Chondrocyte (in vitro differentiated cells): ENCODE data around the gene NPTX1. TPM values are rescaled to one million over a fixed set of nuclear protein-coding genes. Genes with fewer than 3 reads are reported as not detected.

Experiments used
- DNase-seq: peaks from one replicate; pipeline ENCODE4 v3.0.0; 2021; ENCODE audit warnings: mixed read lengths, low spot score
- H3K27ac Mint-ChIP-seq: one replicate; pipeline ENCODE4 v1.8.0; 2021; ENCODE audit warnings: mild to moderate bottlenecking, moderate library complexity, mixed read lengths; ENCODE audit not compliant: unreplicated experiment
- H3K27me3 Mint-ChIP-seq: 2 replicates; pipeline ENCODE4 v1.8.0; 2021; ENCODE audit warnings: low read depth, mixed read lengths
- H3K36me3 Mint-ChIP-seq: 2 replicates; pipeline ENCODE4 v1.8.0; 2021; ENCODE audit warnings: low read depth, mixed read lengths
- H3K4me1 Mint-ChIP-seq: 2 replicates; pipeline ENCODE4 v1.8.0; 2021; ENCODE audit warnings: low read depth, mild to moderate bottlenecking, mixed read lengths
- H3K4me3 Mint-ChIP-seq: one replicate; pipeline ENCODE4 v1.8.0; 2021; ENCODE audit warnings: mild to moderate bottlenecking, moderate library complexity, mixed read lengths; ENCODE audit not compliant: unreplicated experiment
- H3K9me3 Mint-ChIP-seq: 2 replicates; pipeline ENCODE4 v1.8.0; 2021; ENCODE audit warnings: low read depth, mixed read lengths
- CTCF ChIP-seq: fragments of 200-600 bp; sonication (generic); IDR thresholded peaks from 2 replicates; pipeline ENCODE4 v1.5.0; 2021; ENCODE audit warnings: antibody characterized with exemption, mild to moderate bottlenecking, moderate library complexity
- total RNA-seq: library from RNA; stranded (reverse); gene quantifications from 3 replicates; pipeline ENCODE4 v1.2.1, GENCODE V29; 2021

Gene NPTX1
- total RNA-seq, 1 donor from 2014 or later = 16.5 TPM

- Mint-ChIP-seq H3K9me3 (no peaks in the 10 kb centered on the region), H3K27ac (no peak overlapping the region), H3K36me3 (no peaks in the 10 kb centered on the region), H3K4me1 (peaks cover 6% of the 10 kb centered on the region), H3K27me3 (peaks cover 40% of the 10 kb centered on the region), H3K4me3 (no peak overlapping the region)
- no peak for DNase-seq
- no peak for TF ChIP-seq CTCF
These were observed 5.1 kb upstream of the NPTX1 start for GRCh38 chr17:80481284-80482057.

GRCh38 chr17:80480248-80480647 is 3.8 kb upstream of the NPTX1 start:
- no peak for TF ChIP-seq CTCF
- Mint-ChIP-seq H3K4me1 (peaks cover 9% of the 10 kb centered on the region), H3K9me3 (no peaks in the 10 kb centered on the region), H3K4me3 (no peak overlapping the region), H3K36me3 (no peaks in the 10 kb centered on the region), H3K27me3 (peaks cover 34% of the 10 kb centered on the region), H3K27ac (no peak overlapping the region)
- no peak for DNase-seq

GRCh38 chr17:80479246-80479566 is 2.8 kb upstream of the NPTX1 start:
- Mint-ChIP-seq H3K9me3 (no peaks in the 10 kb centered on the region), H3K27me3 (peaks cover 39% of the 10 kb centered on the region), H3K4me3 (no peak overlapping the region), H3K27ac (no peak overlapping the region), H3K4me1 (peaks cover 19% of the 10 kb centered on the region), H3K36me3 (no peaks in the 10 kb centered on the region)
- DNase-seq = no peak
- TF ChIP-seq CTCF = no peak

GRCh38 chr17:80478487-80479245 is 2.3 kb upstream of the NPTX1 start:
- peaks cover 20% of the 10 kb centered on the region for H3K4me1 Mint-ChIP-seq
- H3K36me3 Mint-ChIP-seq = no peaks in the 10 kb centered on the region
- no peak overlapping the region for H3K27ac Mint-ChIP-seq

More at GRCh38 chr17:80478487-80479245, 2.3 kb upstream of the NPTX1 start:
- no peaks in the 10 kb centered on the region for H3K9me3 Mint-ChIP-seq
- TF ChIP-seq CTCF = no peak
- DNase-seq = no peak
- H3K27me3 Mint-ChIP-seq = peaks cover 39% of the 10 kb centered on the region
- H3K4me3 Mint-ChIP-seq = no peak overlapping the region
